K562 (cell line): Measurements from ENCODE around the gene ZER1. TPM values are rescaled to one million over a fixed set of nuclear protein-coding genes. Genes with fewer than 3 reads are reported as not detected.

Experiments
- BACH1 ChIP-seq: fragments of 200-800 bp; sonication (Bioruptor generic); IDR thresholded peaks from 2 replicates; pipeline ENCODE4 v1.6.1; 2016; ENCODE audit warnings: missing genetic modification characterization, missing compliant biosample characterization
- BRF2 ChIP-seq: IDR thresholded peaks from 3 replicates; pipeline ENCODE4 v1.6.1; 2011; ENCODE audit warnings: borderline replicate concordance, mild to moderate bottlenecking; ENCODE audit not compliant: insufficient read length, insufficient read depth
- DDX20 ChIP-seq: fragments of 450-650 bp; IDR thresholded peaks from 2 replicates; pipeline ENCODE4 v1.6.1; 2016; ENCODE audit warnings: missing genetic modification characterization, low read depth, mild to moderate bottlenecking, missing compliant biosample characterization, moderate library complexity
- GTF2F1 ChIP-seq: IDR thresholded peaks from 2 replicates; pipeline ENCODE4 v1.6.1; 2011; ENCODE audit warnings: low read depth, low read length, improper control_type of control experiment
- HNRNPUL1 ChIP-seq: fragments of 200-400 bp; formaldehyde crosslinking; IDR thresholded peaks from 2 replicates; pipeline ENCODE4 v1.6.1; 2017; ENCODE audit warnings: low read length
- IRF9 ChIP-seq: fragments of 450-650 bp; IDR thresholded peaks from 2 replicates; pipeline ENCODE4 v1.6.1; 2016; ENCODE audit warnings: missing biosample characterization, missing genetic modification characterization
- JUND ChIP-seq, 2 experiments: IDR thresholded peaks; 2 replicates in 1 of 2; 3 replicates in 1 of 2; pipeline ENCODE4 v1.6.1; 2011; ENCODE audit warnings: borderline replicate concordance in 2 of 2, low read depth in 2 of 2, low read length in 2 of 2, improper control_type of control experiment in 1 of 2, missing biosample characterization in 1 of 2, missing genetic modification characterization in 1 of 2, missing genetic modification reagents in 1 of 2
- KAT7 ChIP-seq: sonication (generic); formaldehyde crosslinking; IDR thresholded peaks from 2 replicates; pipeline ENCODE4 v1.8.0; 2022; ENCODE audit warnings: missing genetic modification reagents, mild to moderate bottlenecking, borderline replicate concordance
- KLF1 ChIP-seq: fragments of 450-650 bp; IDR thresholded peaks from 2 replicates; pipeline ENCODE4 v1.6.1; 2016; ENCODE audit warnings: missing genetic modification characterization, missing compliant biosample characterization
- NCOA4 ChIP-seq: fragments of 450-650 bp; IDR thresholded peaks from 2 replicates; pipeline ENCODE4 v1.6.1; 2018; ENCODE audit warnings: mild to moderate bottlenecking; ENCODE audit not compliant: partially characterized antibody
- SMARCA4 ChIP-seq: fragments of 450-650 bp; IDR thresholded peaks from 2 replicates; pipeline ENCODE4 v1.6.1; 2016
- SOX6 ChIP-seq: fragments of 450-650 bp; IDR thresholded peaks from 2 replicates; pipeline ENCODE4 v1.6.1; 2014; ENCODE audit warnings: mild to moderate bottlenecking
- TRIM25 ChIP-seq: fragments of 450-650 bp; IDR thresholded peaks from 2 replicates; pipeline ENCODE4 v1.7.0; 2016; ENCODE audit warnings: borderline replicate concordance
- ZFP1 ChIP-seq: fragments of 450-650 bp; formaldehyde crosslinking; IDR thresholded peaks from 2 replicates; pipeline ENCODE4 v1.4.0; 2020; ENCODE audit warnings: mild to moderate bottlenecking, mixed read lengths
- ZNF384 ChIP-seq: IDR thresholded peaks from 2 replicates; pipeline ENCODE4 v1.6.1; 2012; ENCODE audit warnings: low read depth, low read length, improper control_type of control experiment
- ZNF395 ChIP-seq: fragments of 200-800 bp; sonication (Bioruptor generic); IDR thresholded peaks from 2 replicates; pipeline ENCODE4 v1.6.1; 2017; ENCODE audit warnings: missing genetic modification characterization, missing compliant biosample characterization
- polyA plus RNA-seq, 8 experiments: library from polyadenylated mRNA; depleted of rRNA in 4 of 8; stranded (reverse) in 5 of 8; unstranded in 3 of 8; fragments of >200 nt; fragmentation: Nextera tagmentation in 2 of 8; fragmentation: Illumina TruSeq in 1 of 8; extraction: Ambion mirVana in 2 of 8; extraction: Trizol in 1 of 8; gene quantifications; 2 replicates each; pipeline versions ENCODE4 v1.2.1 to v1.2.3, GENCODE V29; 2011 to 2014; ENCODE audit warnings: inconsistent platforms in 1 of 8, missing spikeins in 1 of 8
- total RNA-seq, 7 experiments: library from RNA; depleted of rRNA in 6 of 7; stranded (reverse); fragments of >200 nt in 6 of 7; fragmentation: Illumina TruSeq in 2 of 7; extraction: Trizol in 2 of 7; gene quantifications; 2 replicates each; pipeline versions ENCODE4 v1.2.1 to v1.2.3, GENCODE V29; 2011 to 2021; ENCODE audit warnings: low replicate concordance in 1 of 7
- TF ChIP-seq, protein P1 (sequence below): sonication (generic); formaldehyde crosslinking; IDR thresholded peaks from 2 replicates; pipeline ENCODE4 v1.8.0; 2022; ENCODE audit warnings: mild to moderate bottlenecking, missing genetic modification reagents

ZER1 gene
- total and polyA plus RNA-seq, 9 of the 15 experiments (the other 6 are each of a cell fraction or from before 2014, with no cell fraction given): 0.07 to 10.7 (median 6.2) TPM

DNA sequence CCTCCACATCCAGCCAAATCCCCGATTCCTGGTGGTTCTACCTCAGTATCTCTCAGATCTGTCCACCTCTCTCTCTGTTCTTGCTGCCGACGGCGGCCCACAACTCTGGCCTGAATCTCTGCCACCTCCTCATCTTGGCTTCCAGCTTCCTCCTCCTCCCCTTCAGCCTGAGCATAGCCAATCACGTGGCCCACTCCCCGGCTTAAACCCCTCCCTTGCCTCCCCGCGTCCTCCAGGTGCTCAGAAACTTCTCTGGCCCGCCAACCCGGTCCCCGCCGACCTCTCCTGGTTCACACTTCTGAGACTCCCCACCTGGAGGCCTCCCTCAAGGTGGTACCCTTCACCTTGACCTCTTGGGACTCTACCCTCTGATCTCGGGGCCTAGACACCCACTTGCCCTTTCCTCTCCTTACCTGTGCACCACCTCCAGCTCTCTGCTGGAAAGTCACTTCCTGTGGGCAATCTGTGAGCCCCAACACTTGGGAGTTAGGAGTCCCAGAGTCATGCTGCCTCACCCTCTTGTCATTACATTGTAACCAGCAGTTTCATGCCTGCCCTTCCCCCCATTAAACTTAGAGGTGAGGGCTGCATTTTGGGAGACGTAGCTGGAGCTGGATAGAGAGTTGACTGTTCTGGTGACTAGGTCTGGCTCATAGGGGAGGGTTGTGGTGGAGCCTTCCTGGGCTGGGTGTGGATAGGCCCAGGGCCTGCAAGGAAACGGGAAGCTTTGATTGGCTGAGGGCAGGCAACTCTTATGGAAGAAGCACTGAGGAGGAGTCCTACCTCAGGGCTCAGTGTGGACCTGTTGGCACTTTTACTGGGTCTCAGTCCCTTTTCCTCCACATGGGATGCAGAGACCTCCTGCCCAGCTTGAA is 87.2 kb downstream of the ZER1 start (continued):
- no peak for TF ChIP-seq TRIM25
- no peak for TF ChIP-seq KAT7 (CRISPR knock-in tag)
- TF ChIP-seq DDX20 (tag): no peak
- no peak for TF ChIP-seq BRF2
- TF ChIP-seq BACH1: no peak
- TF ChIP-seq ZNF395 (CRISPR knock-in tag): 0 out of 2 replicates have a peak, but pooled peaks have one; percentile 42
- TF ChIP-seq GTF2F1: no peak
- no peak for TF ChIP-seq JUND (IDR thresholded peaks at IDR 0.05; ENCODE audit: borderline replicate concordance, low read depth, low read length)
- 0 out of 3 replicates have a peak, but pooled peaks have one; percentile 9 for TF ChIP-seq JUND (tag; IDR thresholded peaks at IDR 0.05; ENCODE audit: borderline replicate concordance, low read depth, low read length)
- TF ChIP-seq, protein P1, sequence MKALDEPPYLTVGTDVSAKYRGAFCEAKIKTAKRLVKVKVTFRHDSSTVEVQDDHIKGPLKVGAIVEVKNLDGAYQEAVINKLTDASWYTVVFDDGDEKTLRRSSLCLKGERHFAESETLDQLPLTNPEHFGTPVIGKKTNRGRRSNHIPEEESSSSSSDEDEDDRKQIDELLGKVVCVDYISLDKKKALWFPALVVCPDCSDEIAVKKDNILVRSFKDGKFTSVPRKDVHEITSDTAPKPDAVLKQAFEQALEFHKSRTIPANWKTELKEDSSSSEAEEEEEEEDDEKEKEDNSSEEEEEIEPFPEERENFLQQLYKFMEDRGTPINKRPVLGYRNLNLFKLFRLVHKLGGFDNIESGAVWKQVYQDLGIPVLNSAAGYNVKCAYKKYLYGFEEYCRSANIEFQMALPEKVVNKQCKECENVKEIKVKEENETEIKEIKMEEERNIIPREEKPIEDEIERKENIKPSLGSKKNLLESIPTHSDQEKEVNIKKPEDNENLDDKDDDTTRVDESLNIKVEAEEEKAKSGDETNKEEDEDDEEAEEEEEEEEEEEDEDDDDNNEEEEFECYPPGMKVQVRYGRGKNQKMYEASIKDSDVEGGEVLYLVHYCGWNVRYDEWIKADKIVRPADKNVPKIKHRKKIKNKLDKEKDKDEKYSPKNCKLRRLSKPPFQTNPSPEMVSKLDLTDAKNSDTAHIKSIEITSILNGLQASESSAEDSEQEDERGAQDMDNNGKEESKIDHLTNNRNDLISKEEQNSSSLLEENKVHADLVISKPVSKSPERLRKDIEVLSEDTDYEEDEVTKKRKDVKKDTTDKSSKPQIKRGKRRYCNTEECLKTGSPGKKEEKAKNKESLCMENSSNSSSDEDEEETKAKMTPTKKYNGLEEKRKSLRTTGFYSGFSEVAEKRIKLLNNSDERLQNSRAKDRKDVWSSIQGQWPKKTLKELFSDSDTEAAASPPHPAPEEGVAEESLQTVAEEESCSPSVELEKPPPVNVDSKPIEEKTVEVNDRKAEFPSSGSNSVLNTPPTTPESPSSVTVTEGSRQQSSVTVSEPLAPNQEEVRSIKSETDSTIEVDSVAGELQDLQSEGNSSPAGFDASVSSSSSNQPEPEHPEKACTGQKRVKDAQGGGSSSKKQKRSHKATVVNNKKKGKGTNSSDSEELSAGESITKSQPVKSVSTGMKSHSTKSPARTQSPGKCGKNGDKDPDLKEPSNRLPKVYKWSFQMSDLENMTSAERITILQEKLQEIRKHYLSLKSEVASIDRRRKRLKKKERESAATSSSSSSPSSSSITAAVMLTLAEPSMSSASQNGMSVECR (CRISPR knock-in tag): no peak
- TF ChIP-seq ZNF384: no peak
- no peak for TF ChIP-seq IRF9 (tag)
- TF ChIP-seq SMARCA4: no peak
- no peak for TF ChIP-seq NCOA4
- TF ChIP-seq ZFP1 (CRISPR knock-in tag): no peak
- TF ChIP-seq KLF1 (tag): no peak
- TF ChIP-seq HNRNPUL1: no peak
- TF ChIP-seq SOX6: no peak
